Stimulated activated memory B cell treated with anti-CD40 and anti-IgM and Interleukin-4, amounts not matched to agents 10 μg/mL and 1 μg/mL and 100 μg/mL, for 72 hours (primary cell): ENCODE data around the gene DLG5.
"Not testable (repeated sequence)": the region's sequence is repeated elsewhere in the genome, so short reads cannot be mapped to it uniquely, and the experiment has no call there.

Experiments used
- ATAC-seq: fragments of 150-1000 bp; cut with Tn5 transposase; 2 replicates; pipeline ENCODE4 v1.10.0; 2021
- H3K27ac Mint-ChIP-seq: one replicate; pipeline ENCODE4 v1.8.0; 2022; ENCODE audit warnings: mild to moderate bottlenecking, mixed read lengths
- H3K27me3 Mint-ChIP-seq: one replicate; pipeline ENCODE4 v1.8.0; 2022; ENCODE audit warnings: mixed read lengths
- H3K36me3 Mint-ChIP-seq: one replicate; pipeline ENCODE4 v1.8.0; 2022; ENCODE audit warnings: mixed read lengths
- H3K4me1 Mint-ChIP-seq: one replicate; pipeline ENCODE4 v1.8.0; 2022; ENCODE audit warnings: mixed read lengths
- H3K4me3 Mint-ChIP-seq: one replicate; pipeline ENCODE4 v1.8.0; 2022; ENCODE audit warnings: mild to moderate bottlenecking, moderate library complexity, mixed read lengths
- H3K9me3 Mint-ChIP-seq: one replicate; pipeline ENCODE4 v1.8.0; 2022; ENCODE audit warnings: mixed read lengths

The DLG5 gene

DNA sequence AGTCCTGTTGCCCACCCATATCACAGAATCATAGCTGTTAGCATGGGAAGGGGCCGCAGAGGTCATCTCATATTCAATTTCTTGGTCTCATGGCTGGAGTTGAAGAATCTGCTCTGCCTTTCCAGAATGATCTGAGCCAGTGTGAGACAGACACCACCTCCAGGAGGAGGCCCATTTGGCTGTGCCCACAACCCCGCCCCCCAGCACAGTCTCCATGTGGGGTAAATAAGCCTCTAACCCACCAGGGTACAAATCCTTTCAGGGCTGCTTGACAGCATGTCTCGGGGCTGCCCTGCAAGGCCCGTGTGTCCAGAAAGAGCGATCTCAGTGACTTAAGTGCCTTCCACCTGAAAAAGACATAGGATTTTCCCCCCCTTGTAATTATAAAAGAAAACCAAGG is 137.5 kb downstream of the DLG5 start:
- ATAC-seq = no peak
- Mint-ChIP-seq H3K27ac (no peak overlapping the region), H3K9me3 (peaks cover 5% of the 10 kb centered on the region), H3K4me1 (no peaks in the 10 kb centered on the region), H3K4me3 (no peak overlapping the region), H3K36me3 (no peaks in the 10 kb centered on the region), H3K27me3 (no peaks in the 10 kb centered on the region)

DNA sequence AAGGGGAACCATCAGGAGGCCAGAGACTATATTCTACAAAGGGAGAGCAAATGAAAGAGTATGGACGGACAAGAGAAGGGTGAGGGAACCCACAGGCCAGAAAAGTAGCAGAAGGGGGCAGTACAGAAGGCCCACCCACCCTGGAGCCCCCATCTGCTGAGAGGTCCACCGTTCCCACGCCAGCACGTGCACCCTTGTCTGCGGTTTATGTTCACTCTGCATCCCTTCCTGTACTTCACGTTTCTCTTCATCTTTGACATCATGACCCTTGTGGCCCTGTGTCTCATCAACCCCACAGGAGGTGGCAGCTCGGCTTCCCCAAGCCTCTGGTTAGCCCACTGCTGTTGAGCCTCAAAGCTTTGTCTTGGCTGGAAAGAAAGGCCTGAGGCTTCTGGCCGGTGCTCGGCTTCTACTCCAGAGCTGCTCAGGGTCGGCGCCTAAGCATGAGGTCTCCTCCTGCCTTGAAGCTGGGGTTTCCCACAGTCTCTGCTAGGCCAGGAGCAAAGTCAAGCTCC is 138.0 kb downstream of the DLG5 start:
- Mint-ChIP-seq H3K27ac (no peak overlapping the region), H3K4me3 (no peak overlapping the region), H3K4me1 (no peaks in the 10 kb centered on the region), H3K36me3 (no peaks in the 10 kb centered on the region), H3K27me3 (no peaks in the 10 kb centered on the region), H3K9me3 (peaks cover 5% of the 10 kb centered on the region)
- no peak for ATAC-seq

DNA sequence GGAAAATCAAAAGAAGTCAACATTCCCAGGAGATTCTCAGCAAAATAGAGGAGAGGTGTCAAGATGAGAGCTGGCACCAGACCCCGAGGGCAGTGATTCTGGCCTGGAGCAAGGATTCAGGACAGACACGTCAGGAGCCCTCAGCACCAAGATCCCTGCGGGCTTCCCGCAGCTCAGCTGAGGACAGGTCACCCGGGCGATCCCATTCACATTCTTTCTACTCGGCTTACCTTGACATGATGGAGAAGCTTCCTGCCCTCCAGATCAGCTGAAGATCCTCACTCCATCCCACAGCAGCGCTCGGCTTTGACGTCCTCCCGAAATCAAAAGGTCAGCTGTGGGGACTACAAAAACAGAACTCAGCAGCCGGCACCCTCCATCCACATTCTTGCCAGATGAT is 139.1 kb downstream of the DLG5 start:
- peaks cover 5% of the 10 kb centered on the region for H3K9me3 Mint-ChIP-seq
- no peak overlapping the region for H3K4me3 Mint-ChIP-seq
- no peak overlapping the region for H3K27ac Mint-ChIP-seq
- no peaks in the 10 kb centered on the region for H3K27me3 Mint-ChIP-seq
- ATAC-seq = no peak
- H3K36me3 Mint-ChIP-seq = no peaks in the 10 kb centered on the region
- H3K4me1 Mint-ChIP-seq = no peaks in the 10 kb centered on the region

DNA sequence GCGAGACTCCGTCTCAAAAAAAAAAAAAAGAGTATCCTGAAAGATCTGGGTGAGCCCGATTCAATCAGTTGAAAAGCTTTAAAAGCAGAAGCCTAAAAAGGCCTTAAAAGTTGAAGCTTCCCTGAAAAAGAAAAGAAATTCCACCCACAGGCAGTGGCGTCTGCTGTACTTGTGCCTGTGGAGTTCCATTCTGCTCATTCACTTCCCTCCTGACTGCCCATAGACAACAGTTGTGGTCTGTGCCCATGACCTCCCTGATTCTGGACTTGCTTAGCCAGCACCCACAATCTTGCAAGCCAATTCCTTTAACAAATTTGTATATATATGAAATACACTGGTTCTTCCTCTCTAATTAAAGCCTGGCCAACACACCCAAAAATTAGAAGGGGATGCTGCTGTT is 141.7 kb downstream of the DLG5 start:
- Mint-ChIP-seq H3K9me3 (peaks cover 5% of the 10 kb centered on the region), H3K4me1 (no peaks in the 10 kb centered on the region), H3K27me3 (peaks cover 8% of the 10 kb centered on the region), H3K36me3 (no peaks in the 10 kb centered on the region), H3K4me3 (no peak overlapping the region), H3K27ac (no peak overlapping the region)
- no peak for ATAC-seq

DNA sequence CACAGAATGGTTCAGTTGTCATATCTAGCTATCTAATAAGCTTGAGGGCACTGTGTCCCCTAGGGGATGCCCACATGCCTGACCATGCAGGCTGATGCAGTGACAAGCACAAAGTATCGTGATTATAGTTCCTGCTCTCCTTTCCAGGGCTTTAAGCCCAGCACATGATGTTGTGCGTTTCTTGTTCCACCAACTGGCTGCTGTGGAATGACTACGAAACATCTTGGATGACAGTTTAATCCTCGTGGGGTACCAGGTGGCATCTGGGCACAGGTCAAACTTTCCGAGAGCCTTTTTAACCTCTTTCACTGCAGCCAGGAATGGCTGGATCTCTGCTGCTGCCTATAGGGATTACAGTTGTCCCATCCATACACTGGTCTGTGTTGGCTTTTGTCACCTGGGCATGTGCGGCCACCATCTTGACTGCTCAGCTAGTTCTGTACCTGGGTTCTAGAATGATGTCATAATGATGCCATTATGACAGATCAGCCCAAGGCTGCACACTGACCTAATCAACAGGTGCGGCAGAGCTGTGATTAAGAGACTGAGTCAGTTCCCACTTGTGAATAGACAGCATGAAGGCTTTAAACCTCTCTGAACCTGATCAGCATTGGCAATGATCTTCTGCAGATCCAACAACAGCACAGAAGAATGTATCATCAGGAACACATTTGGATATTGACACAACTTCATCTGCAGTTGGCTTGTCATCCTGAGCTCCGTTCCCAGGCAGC is 144.1 kb downstream of the DLG5 start:
- no peak overlapping the region for H3K4me3 Mint-ChIP-seq
- no peaks in the 10 kb centered on the region for H3K36me3 Mint-ChIP-seq
- no peak for ATAC-seq
- H3K27me3 Mint-ChIP-seq = peaks cover 18% of the 10 kb centered on the region
- H3K9me3 Mint-ChIP-seq = peaks cover 8% of the 10 kb centered on the region
- no peak overlapping the region for H3K27ac Mint-ChIP-seq
- H3K4me1 Mint-ChIP-seq = no peaks in the 10 kb centered on the region

DNA sequence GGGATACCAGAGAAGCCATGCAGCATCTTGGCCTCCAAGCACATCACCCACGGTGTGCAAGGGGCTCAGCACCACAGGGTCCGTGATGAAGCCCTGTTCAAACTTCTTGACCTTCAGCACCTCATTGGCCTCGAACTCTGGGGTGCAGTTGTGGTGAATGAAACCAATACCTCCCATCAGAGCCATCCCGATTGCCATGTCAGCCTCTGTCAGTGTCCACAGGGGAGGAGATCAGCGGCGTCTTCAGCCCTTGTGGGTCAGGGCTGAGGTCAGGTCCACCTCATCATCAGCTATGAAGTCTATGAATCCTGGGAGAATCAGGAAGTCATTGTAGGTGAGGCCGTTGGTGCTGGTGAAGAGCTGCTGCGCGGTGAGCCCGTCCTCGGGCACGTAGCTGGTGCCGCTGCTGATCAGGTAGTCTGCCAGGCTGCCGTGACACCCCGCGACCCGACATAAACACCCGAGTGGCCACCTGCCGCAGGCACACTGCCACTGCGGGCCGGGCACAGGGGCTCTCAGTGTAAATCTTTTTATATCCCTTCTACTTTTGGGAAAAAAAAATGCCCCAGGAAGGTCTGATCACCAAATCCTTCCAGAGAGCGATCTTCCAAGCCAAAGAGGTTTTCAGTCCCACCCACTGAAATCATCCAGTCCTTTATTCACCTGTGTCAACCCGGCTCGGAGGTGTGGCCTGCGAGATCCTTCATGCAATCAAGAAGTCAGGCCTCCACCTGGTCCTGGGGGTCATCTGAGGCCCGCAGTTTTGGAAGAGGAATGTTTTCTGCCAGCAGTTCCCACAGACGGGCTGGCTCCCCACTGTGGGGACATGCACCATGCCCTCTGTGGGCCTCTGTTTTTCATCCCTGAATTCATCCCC is 144.9 kb downstream of the DLG5 start:
- Mint-ChIP-seq H3K36me3 (no peaks in the 10 kb centered on the region), H3K4me3 (no peak overlapping the region), H3K4me1 (no peaks in the 10 kb centered on the region), H3K27me3 (peaks cover 18% of the 10 kb centered on the region), H3K27ac (no peak overlapping the region), H3K9me3 (peaks cover 8% of the 10 kb centered on the region)
- ATAC-seq = no peak

DNA sequence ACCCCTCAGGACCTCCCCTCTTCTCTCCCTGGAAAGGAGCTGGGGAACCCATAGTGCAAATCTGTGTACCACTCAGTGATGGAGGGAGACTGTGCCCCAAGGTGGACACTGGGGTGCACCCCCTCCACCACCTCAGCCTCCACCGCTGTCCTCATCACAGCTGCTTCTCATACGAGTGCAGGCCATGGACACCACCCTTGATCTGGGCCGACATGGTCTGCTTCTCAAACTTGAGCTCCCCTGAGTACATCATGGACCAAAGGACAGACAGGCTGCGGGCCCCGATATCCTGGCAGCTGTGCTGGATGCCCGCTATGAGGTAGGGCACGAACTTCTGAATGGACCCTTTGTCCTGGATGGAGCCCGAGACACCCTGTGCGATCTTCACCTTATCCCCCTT is 146.4 kb downstream of the DLG5 start:
- H3K27me3 Mint-ChIP-seq = peaks cover 18% of the 10 kb centered on the region
- H3K27ac Mint-ChIP-seq = no peak overlapping the region
- no peak for ATAC-seq
- peaks cover 12% of the 10 kb centered on the region for H3K9me3 Mint-ChIP-seq
- no peak overlapping the region for H3K4me3 Mint-ChIP-seq
- H3K36me3 Mint-ChIP-seq = no peaks in the 10 kb centered on the region
- no peaks in the 10 kb centered on the region for H3K4me1 Mint-ChIP-seq

DNA sequence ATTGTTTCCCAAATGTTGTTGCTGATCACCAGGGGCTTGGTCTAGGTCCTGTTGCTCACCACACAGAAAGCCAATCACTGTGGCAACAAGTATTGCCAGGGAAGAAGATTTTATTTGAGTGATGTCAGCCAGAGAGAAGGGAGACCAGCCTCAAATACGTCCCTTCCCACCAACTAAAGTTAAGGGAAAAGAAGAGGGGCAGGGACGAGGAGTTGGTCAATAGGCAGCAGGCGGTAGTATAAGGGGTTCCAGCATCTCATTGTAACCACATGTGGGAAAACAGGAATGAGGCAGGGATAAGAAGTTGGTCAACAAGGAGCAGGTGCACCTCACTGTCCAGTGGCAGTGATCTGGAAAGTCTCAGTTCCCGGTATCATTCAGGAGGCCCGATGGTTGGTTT is 150.1 kb downstream of the DLG5 start:
- Mint-ChIP-seq H3K36me3 (no peaks in the 10 kb centered on the region), H3K4me1 (peaks cover 7% of the 10 kb centered on the region), H3K27ac (no peak overlapping the region), H3K9me3 (peaks cover 12% of the 10 kb centered on the region), H3K27me3 (peaks cover 30% of the 10 kb centered on the region), H3K4me3 (no peak overlapping the region)
- no peak for ATAC-seq

DNA sequence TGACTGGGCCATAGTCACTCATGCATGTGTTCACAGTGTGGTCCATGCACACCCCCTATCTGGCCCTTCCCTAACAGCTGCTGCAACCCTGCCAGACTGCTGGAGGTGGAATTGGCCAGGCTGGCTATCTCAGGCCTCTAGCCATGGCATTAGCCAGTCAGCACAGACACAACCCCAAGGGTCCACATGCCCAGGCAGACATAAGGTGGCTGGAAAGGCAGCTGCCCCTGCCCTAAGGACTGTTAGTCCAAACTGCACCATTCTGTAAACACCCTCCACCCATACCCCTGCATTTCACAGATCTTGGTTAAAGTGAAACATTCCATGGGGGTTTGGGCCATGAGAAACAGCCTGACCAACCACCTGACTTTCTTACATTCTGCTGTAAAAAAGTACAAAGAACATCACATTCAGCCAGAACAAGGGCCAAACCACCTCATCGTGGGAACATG is 151.6 kb downstream of the DLG5 start:
- Mint-ChIP-seq H3K27ac (no peak overlapping the region), H3K4me3 (no peak overlapping the region), H3K27me3 (peaks cover 22% of the 10 kb centered on the region), H3K36me3 (no peaks in the 10 kb centered on the region), H3K9me3 (peaks cover 12% of the 10 kb centered on the region), H3K4me1 (peaks cover 7% of the 10 kb centered on the region)
- no peak for ATAC-seq

DNA sequence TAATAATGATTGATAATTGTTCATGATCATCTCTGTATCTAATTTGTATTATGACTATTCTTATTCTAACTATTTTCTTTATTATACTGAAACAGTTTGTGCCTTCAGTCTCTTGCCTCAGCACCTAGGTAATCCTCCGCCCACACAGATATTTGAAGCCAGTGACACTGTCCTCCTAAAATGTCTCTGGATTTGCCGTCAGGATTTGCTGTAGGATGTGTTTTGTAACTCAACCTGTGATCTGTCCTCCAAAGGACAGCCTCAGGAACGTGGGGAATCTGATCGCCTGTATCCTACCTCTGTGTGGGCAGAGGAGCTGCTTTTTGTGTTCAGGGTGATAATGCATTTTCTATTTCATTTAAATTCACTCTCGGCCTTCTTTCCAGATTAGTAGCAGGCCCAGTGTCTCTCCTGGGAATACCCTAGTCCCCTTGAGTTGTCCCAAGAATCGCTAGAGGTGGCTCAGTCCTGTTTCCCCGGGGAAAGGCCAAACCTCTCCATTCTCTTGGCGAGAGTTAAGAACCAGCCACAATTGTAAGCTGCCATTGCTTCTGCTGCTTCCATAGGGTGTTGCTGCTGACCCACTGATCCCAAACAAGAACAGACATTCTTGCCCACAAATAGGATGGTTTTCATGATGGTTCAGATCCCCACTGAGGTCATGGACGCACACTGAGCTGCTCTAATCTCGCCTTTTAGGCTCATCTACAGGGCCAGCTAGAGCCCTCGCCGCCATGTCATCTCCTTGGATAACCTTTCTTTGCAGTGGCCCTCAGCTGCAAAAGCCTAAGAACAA is 152.7 kb downstream of the DLG5 start:
- no peaks in the 10 kb centered on the region for H3K36me3 Mint-ChIP-seq
- H3K27ac Mint-ChIP-seq = no peak overlapping the region
- H3K27me3 Mint-ChIP-seq = peaks cover 15% of the 10 kb centered on the region
- H3K9me3 Mint-ChIP-seq = peaks cover 12% of the 10 kb centered on the region
- no peak overlapping the region for H3K4me3 Mint-ChIP-seq
- no peak for ATAC-seq
- peaks cover 7% of the 10 kb centered on the region for H3K4me1 Mint-ChIP-seq

DNA sequence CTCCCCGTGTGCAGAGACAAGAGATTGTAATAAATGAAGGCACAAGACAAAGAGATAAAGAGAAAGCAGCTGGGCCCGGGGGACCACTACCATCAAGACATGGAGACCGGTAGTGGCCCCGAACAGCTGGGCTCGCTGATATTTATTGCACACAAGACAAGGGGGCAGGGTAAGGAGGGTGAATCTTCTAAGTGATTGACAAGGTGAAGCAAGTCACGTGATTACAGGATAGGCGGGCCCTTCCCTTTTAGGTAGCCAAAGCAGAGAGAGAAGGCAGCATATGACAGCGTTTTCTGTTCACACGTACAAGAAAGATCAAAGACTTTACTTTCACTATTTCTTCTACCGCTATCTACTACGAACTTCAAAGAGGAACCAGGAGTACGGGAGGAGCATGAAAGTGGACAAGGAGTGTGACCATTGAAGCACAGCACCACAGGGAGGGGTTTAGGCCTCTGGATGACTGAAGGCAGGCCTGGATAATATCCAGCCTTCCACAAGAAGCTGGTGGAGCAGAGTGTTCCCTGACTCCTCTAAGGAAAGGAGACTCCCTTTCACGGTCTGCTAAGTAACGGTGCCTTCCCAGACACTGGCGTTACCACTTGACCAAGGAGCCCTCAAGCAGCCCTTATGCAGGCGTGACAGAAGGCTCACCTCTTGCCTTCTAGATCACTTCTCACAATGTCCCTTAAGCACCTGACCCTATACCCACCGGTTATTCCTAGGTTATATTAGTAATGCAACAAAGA is 153.5 kb downstream of the DLG5 start:
- H3K36me3 Mint-ChIP-seq, H3K27ac Mint-ChIP-seq: not testable (repeated sequence)

DNA sequence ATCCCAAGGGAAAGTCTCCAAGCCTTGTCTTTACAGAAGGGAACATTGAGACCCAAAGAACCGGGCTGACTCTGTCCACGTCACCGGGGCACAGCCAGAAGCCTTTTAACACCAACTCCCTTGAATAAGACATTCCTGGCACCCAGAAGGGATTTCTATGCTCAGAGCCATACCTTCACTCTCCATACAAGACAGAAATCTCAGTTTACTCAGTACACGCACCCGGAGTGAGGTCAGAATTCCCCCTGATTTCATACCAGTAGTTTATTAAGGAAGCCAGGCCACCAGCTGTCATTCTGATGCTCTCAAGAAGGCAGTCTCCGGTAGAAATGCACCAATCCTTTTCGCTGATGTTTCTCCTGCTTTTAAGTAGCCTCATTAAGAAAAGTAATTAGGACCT is 154.7 kb downstream of the DLG5 start:
- Mint-ChIP-seq H3K27ac (no peak overlapping the region), H3K27me3 (peaks cover 13% of the 10 kb centered on the region), H3K9me3 (peaks cover 9% of the 10 kb centered on the region), H3K36me3 (no peaks in the 10 kb centered on the region), H3K4me3 (no peak overlapping the region), H3K4me1 (peaks cover 7% of the 10 kb centered on the region)
- no peak for ATAC-seq

More for the DNA sequence above, 153.5 kb downstream of the DLG5 start:
- H3K27me3 Mint-ChIP-seq = peaks cover 13% of the 10 kb centered on the region
- not testable (repeated sequence) for H3K4me1 Mint-ChIP-seq, H3K9me3 Mint-ChIP-seq, H3K4me3 Mint-ChIP-seq, ATAC-seq

DNA sequence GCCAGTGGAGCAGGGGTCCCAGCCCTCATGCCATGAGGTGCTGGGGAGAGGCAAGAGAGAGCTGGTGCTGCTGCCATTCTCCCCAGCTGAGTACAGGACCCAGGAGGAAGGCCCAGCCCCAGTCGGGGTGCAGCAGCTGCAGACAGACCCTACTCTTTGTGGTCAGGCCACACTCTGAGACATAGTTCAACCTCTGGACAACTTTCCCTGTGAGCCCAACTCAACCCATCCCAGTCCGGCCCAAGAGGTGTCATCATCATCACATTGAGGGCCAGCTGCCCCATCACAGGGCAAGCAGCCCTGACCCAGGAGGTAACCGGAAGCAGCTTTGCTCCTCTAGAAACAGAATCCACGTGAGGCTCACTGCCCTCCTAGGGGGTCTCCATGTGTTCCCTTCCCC is 155.1 kb downstream of the DLG5 start:
- Mint-ChIP-seq H3K4me1 (peaks cover 7% of the 10 kb centered on the region), H3K27me3 (peaks cover 13% of the 10 kb centered on the region), H3K36me3 (no peaks in the 10 kb centered on the region), H3K9me3 (peaks cover 7% of the 10 kb centered on the region), H3K4me3 (no peak overlapping the region), H3K27ac (no peak overlapping the region)
- no peak for ATAC-seq

DNA sequence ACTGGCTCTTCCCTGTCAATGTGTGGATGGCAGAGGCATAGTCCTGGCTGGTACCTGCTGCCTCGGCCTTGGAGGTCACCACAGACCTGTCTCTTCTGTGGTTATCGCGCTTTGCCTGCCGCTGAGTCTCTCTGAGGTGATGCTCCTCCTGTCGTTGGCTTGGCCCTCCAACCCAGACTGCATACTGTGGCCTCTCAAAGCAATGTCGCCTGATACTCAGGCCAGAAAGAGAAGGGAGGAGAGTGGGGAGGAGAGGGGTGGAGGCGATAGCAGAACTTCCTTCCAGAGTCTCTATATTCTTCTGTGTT is 155.7 kb downstream of the DLG5 start:
- H3K36me3 Mint-ChIP-seq = no peaks in the 10 kb centered on the region
- H3K9me3 Mint-ChIP-seq = peaks cover 5% of the 10 kb centered on the region
- no peak for ATAC-seq
- no peak overlapping the region for H3K27ac Mint-ChIP-seq
- H3K4me1 Mint-ChIP-seq = peaks cover 7% of the 10 kb centered on the region
- peaks cover 13% of the 10 kb centered on the region for H3K27me3 Mint-ChIP-seq
- no peak overlapping the region for H3K4me3 Mint-ChIP-seq
